NCI-H226 (cell line): ENCODE data around the gene C17orf78.
"Not testable (repeated sequence)": the region's sequence is repeated elsewhere in the genome, so short reads cannot be mapped to it uniquely, and the experiment has no call there.

Experiments
- DNase-seq: peaks from one replicate; pipeline ENCODE4 v3.0.0-alpha.2; 2015

Gene C17orf78

GRCh38 chr17:37375706-37376105 lies at the start of gene C17orf78:
Gene C17orf78, plus strand, starts transcription at chr17:37375985. Its CDS starts 108 bp downstream, at chr17:37376093.
- no peak for DNase-seq

- peak; percentile 68 for DNase-seq
These were observed 48.3 kb upstream of the C17orf78 start for GRCh38 chr17:37327341-37328090.

- DNase-seq, result no peak
These were observed 36.9 kb upstream of the C17orf78 start for GRCh38 chr17:37338847-37339246.

- no peak for DNase-seq
These were observed 36.5 kb upstream of the C17orf78 start for GRCh38 chr17:37339321-37339720.

- no peak for DNase-seq
These were observed 35.0 kb upstream of the C17orf78 start for GRCh38 chr17:37340804-37341203.

GRCh38 chr17:37342589-37342988 lies 33.2 kb upstream of the C17orf78 start:
- no peak for DNase-seq

GRCh38 chr17:37344519-37344918 lies 31.3 kb upstream of the C17orf78 start:
- DNase-seq, result no peak

- not testable (repeated sequence) for DNase-seq
These were observed 28.9 kb upstream of the C17orf78 start for GRCh38 chr17:37346863-37347402.

- not testable (repeated sequence) for DNase-seq
These were observed 18.8 kb upstream of the C17orf78 start for GRCh38 chr17:37356796-37357569.

GRCh38 chr17:37358098-37358829 lies 17.5 kb upstream of the C17orf78 start:
- peak; percentile 49 for DNase-seq

- peak; percentile 95 for DNase-seq
These were observed 16.7 kb upstream of the C17orf78 start for GRCh38 chr17:37358830-37359681.

- no peak for DNase-seq
These were observed 16.1 kb upstream of the C17orf78 start for GRCh38 chr17:37359682-37360188.

GRCh38 chr17:37360632-37361031 lies 15.2 kb upstream of the C17orf78 start:
- peak; percentile 38 for DNase-seq

GRCh38 chr17:37361543-37361942 lies 14.2 kb upstream of the C17orf78 start:
- DNase-seq, result peak; percentile 62

GRCh38 chr17:37365589-37365988 lies 10.2 kb upstream of the C17orf78 start:
- no peak for DNase-seq

GRCh38 chr17:37368577-37368976 lies 7.2 kb upstream of the C17orf78 start:
- peak; percentile 50 for DNase-seq

- DNase-seq, result peak; percentile 68
These were observed 2.1 kb upstream of the C17orf78 start for GRCh38 chr17:37373530-37374159.

- no peak for DNase-seq
These were observed 6.3 kb downstream of the C17orf78 start for GRCh38 chr17:37382056-37382455.

GRCh38 chr17:37384560-37385149 lies 8.9 kb downstream of the C17orf78 start:
- no peak for DNase-seq

- no peak for DNase-seq
These were observed 9.7 kb downstream of the C17orf78 start for GRCh38 chr17:37385474-37385990.

- DNase-seq, result no peak
These were observed 10.7 kb downstream of the C17orf78 start for GRCh38 chr17:37386462-37386861.
